ENCODE data around the gene PTPN9. TPM values are rescaled to one million over a fixed set of nuclear protein-coding genes. Genes with fewer than 3 reads are reported as not detected.

PTPN9 gene
- total and polyA plus RNA-seq, 2 of the 13 experiments (the other 11 are each of a cell fraction or from before 2014, with no cell fraction given), result 16.6 to 19.9 TPM

- ChIA-PET POLR2A (no interaction called here), CTCF (ENCODE audit: low intra/inter-chr PET ratio, low total read pairs) (no interaction called here)
- Histone ChIP-seq H3K4me1 (ENCODE audit: insufficient read depth, low read length) (no peaks in the 10 kb centered on the region), H3K79me2 (ENCODE audit: insufficient read depth, low read length) (no peaks in the 10 kb centered on the region), H3K9ac (ENCODE audit: insufficient read depth, low read depth, low read length) (no peak overlapping the region), H4K20me1 (ENCODE audit: insufficient read depth, low read length) (no peaks in the 10 kb centered on the region), H3K4me3 (replicated peaks in 1 of 3; ENCODE audit: insufficient read depth in 1 of 3, low read depth in 2 of 3, low read length in 3 of 3) (no peak overlapping the region), H2AFZ (ENCODE audit: low read length) (no peak overlapping the region), H3K27ac (ENCODE audit: extremely low read length, insufficient read depth, low read length) (no peak overlapping the region), H3K4me2 (ENCODE audit: low read depth, low read length) (no peak overlapping the region), H3K27me3 (ENCODE audit: control insufficient read depth in 1 of 2, insufficient read depth in 2 of 2, low read length in 2 of 2) (no peaks in the 10 kb centered on the region), H3K9me3 (ENCODE audit: low read length) (no peaks in the 10 kb centered on the region), H3K36me3 (replicated peaks in 1 of 2; ENCODE audit: control insufficient read depth in 1 of 2, insufficient read depth in 2 of 2, low read length in 2 of 2) (peaks cover 7 to 40% of the 10 kb centered on the region in 2 experiments)
- intact Hi-C loops (cut with micrococcal nuclease; ENCODE audit: unreplicated experiment) (no loop called here), in situ Hi-C loops (cut with HindIII; ENCODE audit: extremely low pct_ligation_motif_present, low pct_unique_long_range_greater_than_20kb) (no loop called here)
- no peak for TF ChIP-seq NFKBIZ (CRISPR knock-in tag; IDR thresholded peaks at IDR 0.05)
- TF ChIP-seq GATAD1 (CRISPR knock-in tag; IDR thresholded peaks at IDR 0.05), result no peak
- TF ChIP-seq XBP1 (CRISPR knock-in tag; IDR thresholded peaks at IDR 0.05), result no peak
- TF ChIP-seq ZNF772 (CRISPR knock-in tag; IDR thresholded peaks at IDR 0.05), result no peak
- TF ChIP-seq ZNF496 (CRISPR knock-in tag; IDR thresholded peaks at IDR 0.05; ENCODE audit: insufficient replicate concordance), result no peak
- TF ChIP-seq TGIF2 (CRISPR knock-in tag; IDR thresholded peaks at IDR 0.05), result no peak
- BruUV-seq (replicated peaks), result TSS peak; percentile 57
- DNase-seq (ENCODE audit: low spot score), result no peak
- ATAC-seq, result no peak
- no peak for FAIRE-seq
Measured at GRCh38 chr15:75616766-75617165, 37.7 kb upstream of the PTPN9 start.

DNA sequence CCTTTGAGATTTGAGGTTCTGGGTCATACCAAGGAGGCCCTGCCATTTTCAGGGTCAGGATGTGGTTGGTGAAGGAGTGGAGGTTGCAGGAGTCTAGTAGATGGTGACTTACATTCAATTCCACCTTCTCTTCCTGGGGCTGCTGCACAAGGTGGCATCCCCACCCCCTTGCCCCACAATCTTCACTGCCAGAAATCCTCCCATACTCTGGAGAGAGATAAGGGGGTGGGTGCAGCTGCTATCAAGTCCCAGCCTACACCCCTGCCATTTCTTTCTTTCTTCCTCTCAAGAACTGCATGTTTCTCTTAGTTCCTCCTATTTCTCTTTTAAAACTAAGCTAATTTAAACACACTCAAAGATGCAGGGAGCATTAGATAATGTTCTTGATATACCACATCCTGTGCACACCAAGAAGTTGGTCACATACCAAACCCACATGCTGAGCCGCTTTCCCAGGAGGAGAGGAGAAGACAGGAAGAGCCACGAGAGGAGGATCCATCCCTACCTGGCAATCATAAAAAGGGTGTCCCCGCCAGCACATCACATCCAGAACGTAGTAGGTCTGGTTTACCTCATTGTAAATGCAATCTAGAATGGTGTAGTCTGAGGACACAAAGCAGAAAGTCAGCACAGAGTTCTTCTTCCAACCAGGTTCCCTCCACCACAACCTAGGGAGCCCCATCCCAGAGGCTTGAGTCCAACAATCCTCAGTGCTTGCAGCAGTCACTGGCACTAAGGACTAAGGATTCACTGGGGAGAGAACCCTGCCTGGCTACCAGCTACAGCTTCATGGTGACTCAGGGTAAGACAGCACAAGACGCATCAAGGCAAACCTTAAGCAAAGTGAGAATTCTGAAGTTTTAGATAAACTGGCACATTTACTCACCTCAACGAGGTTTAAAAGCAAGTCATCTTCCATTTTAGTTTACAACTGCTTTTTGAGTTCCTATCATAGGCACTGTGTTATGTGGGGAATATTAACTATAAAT lies 27.9 kb upstream of the PTPN9 start:
- Histone ChIP-seq H3K27ac (ENCODE audit: extremely low read length, insufficient read depth, low read length) (no peak overlapping the region), H4K20me1 (ENCODE audit: insufficient read depth, low read length) (no peaks in the 10 kb centered on the region), H3K79me2 (ENCODE audit: insufficient read depth, low read length) (no peaks in the 10 kb centered on the region), H3K4me3 (replicated peaks in 1 of 3; ENCODE audit: insufficient read depth in 1 of 3, low read depth in 2 of 3, low read length in 3 of 3) (no peak overlapping the region), H2AFZ (ENCODE audit: low read length) (no peak overlapping the region), H3K9me3 (ENCODE audit: low read length) (no peaks in the 10 kb centered on the region), H3K9ac (ENCODE audit: insufficient read depth, low read depth, low read length) (no peak overlapping the region), H3K4me1 (ENCODE audit: insufficient read depth, low read length) (no peaks in the 10 kb centered on the region), H3K36me3 (replicated peaks in 1 of 2; ENCODE audit: control insufficient read depth in 1 of 2, insufficient read depth in 2 of 2, low read length in 2 of 2) (peaks cover 10 to 38% of the 10 kb centered on the region in 2 experiments; a peak in 4 of 5 replicates), H3K27me3 (ENCODE audit: control insufficient read depth in 1 of 2, insufficient read depth in 2 of 2, low read length in 2 of 2) (no peaks in the 10 kb centered on the region), H3K4me2 (ENCODE audit: low read depth, low read length) (no peak overlapping the region)
- intact Hi-C loops (cut with micrococcal nuclease; ENCODE audit: unreplicated experiment) (no loop called here), in situ Hi-C loops (cut with HindIII; ENCODE audit: extremely low pct_ligation_motif_present, low pct_unique_long_range_greater_than_20kb) (no loop called here)
- no peak for FAIRE-seq
- no peak for TF ChIP-seq ZNF660 (CRISPR knock-in tag; IDR thresholded peaks at IDR 0.05; ENCODE audit: borderline replicate concordance, low read depth)
- TF ChIP-seq RORA (CRISPR knock-in tag; IDR thresholded peaks at IDR 0.05), result no peak
- no peak for TF ChIP-seq PTBP1 (IDR thresholded peaks at IDR 0.05; ENCODE audit: low read depth, low read length, poor library complexity, severe bottlenecking)
- TF ChIP-seq ELF1 (CRISPR knock-in tag; IDR thresholded peaks at IDR 0.05), result no peak
- TF ChIP-seq ZNF205 (CRISPR knock-in tag; IDR thresholded peaks at IDR 0.05), result no peak
- no peak for TF ChIP-seq ZNF547 (CRISPR knock-in tag; IDR thresholded peaks at IDR 0.05)
- TF ChIP-seq POLR2AphosphoS5 (IDR thresholded peaks at IDR 0.05; ENCODE audit: low read depth, low read length), result no peak
- no peak for TF ChIP-seq ZNF253 (CRISPR knock-in tag; IDR thresholded peaks at IDR 0.05; ENCODE audit: borderline replicate concordance)
- no peak for TF ChIP-seq ZNF329 (CRISPR knock-in tag; IDR thresholded peaks at IDR 0.05; ENCODE audit: low read depth)
- no peak for TF ChIP-seq ZFP82 (CRISPR knock-in tag; IDR thresholded peaks at IDR 0.05; ENCODE audit: borderline replicate concordance)
- TF ChIP-seq GPN1 (CRISPR knock-in tag; IDR thresholded peaks at IDR 0.05; ENCODE audit: borderline replicate concordance), result no peak
- DNase-seq (ENCODE audit: low spot score), result no peak
- CTCF ChIA-PET (ENCODE audit: low intra/inter-chr PET ratio, low total read pairs), result no interaction called here
- 88% methylated on average over 6 of the region's 6 CpGs for WGBS (ENCODE audit: low lambda C conversion rate)
- BruUV-seq (replicated peaks), result no TSS peak
- ATAC-seq, result no peak
- POLR2A ChIA-PET, result no interaction called here

Data from HepG2 (cell line).